Measurements from ENCODE around the gene PTPRD. TPM values are rescaled to one million over a fixed set of nuclear protein-coding genes. Genes with fewer than 3 reads are reported as not detected.

Gene PTPRD
- total RNA-seq, 1 experiment from 2014 or later = not detected

DNA sequence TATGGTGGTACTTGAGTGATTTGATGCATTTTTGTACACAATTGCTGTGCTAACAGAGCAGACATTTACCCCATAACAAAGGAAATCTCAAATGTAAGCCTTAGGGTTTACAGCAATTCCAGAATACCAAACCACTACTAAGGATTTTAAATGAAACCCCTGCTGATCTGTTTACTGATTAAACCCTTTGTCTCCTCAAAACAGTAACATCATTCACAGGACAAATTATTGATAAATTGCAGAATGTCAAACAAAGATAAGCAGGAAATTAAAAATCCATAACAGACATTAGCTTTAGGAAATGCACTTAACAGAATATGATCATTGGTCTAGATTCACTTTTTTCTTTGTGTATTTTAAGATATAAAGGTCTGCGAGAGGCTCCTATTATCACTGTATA is 1796.9 kb downstream of the PTPRD start:
- no peak for TF ChIP-seq CTCF (IDR thresholded peaks at IDR 0.05; ENCODE audit: unreplicated experiment)
- ChIA-PET CTCF (interaction anchor here (0.5 to 0.6 kb wide), 2 partner anchors 24 to 1881 kb away, joined by 3 read pairs; no protein-coding TSS in a partner anchor), POLR2A (no interaction called here)
- DNase-seq (ENCODE audit: unreplicated experiment) = no peak
- no TSS peak for BruUV-seq (replicated peaks)
- Mint-ChIP-seq H3K36me3 (ENCODE audit: insufficient read depth, unreplicated experiment) (no peaks in the 10 kb centered on the region), H3K4me1 (ENCODE audit: insufficient read depth, unreplicated experiment) (no peaks in the 10 kb centered on the region), H3K9me3 (ENCODE audit: unreplicated experiment) (no peaks in the 10 kb centered on the region), H3K27me3 (ENCODE audit: insufficient read depth, unreplicated experiment) (no peaks in the 10 kb centered on the region), H3K4me3 (ENCODE audit: unreplicated experiment) (no peak overlapping the region), H3K27ac (ENCODE audit: low read depth, unreplicated experiment) (no peak overlapping the region)
- intact Hi-C loops (cut with micrococcal nuclease) = no loop called here

- Mint-ChIP-seq H3K4me1 (ENCODE audit: insufficient read depth, unreplicated experiment) (no peaks in the 10 kb centered on the region), H3K36me3 (ENCODE audit: insufficient read depth, unreplicated experiment) (no peaks in the 10 kb centered on the region)
- CTCF ChIA-PET = no interaction called here
These were observed 1797.6 kb downstream of the PTPRD start for GRCh38 chr9:8815219-8815618.

DNA sequence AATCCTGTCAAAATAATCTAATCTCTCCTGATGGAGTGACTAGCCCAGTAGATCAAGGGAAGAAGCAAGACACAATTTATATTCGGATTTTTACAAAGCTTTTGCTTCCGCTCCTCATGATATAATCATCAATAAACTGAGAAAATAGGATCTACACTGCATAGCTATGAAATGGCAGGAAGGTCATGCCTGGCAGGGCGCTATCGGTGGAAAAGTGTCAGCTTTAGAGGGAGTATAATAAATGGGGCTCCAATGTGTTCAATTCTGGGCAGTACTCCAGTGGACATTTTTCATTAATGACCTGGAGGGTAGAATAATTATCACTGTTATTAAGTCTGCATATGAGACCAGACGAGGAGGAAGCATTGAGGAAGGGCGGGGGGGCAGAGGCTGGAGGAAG is 1799.9 kb downstream of the PTPRD start:
- Mint-ChIP-seq H3K4me1 (ENCODE audit: insufficient read depth, unreplicated experiment) (no peaks in the 10 kb centered on the region), H3K9me3 (ENCODE audit: unreplicated experiment) (no peaks in the 10 kb centered on the region), H3K27ac (ENCODE audit: low read depth, unreplicated experiment) (no peak overlapping the region), H3K27me3 (ENCODE audit: insufficient read depth, unreplicated experiment) (no peaks in the 10 kb centered on the region), H3K4me3 (ENCODE audit: unreplicated experiment) (no peak overlapping the region), H3K36me3 (ENCODE audit: insufficient read depth, unreplicated experiment) (no peaks in the 10 kb centered on the region)
- ChIA-PET CTCF (interaction anchor here (0.7 kb wide), 1 partner anchor 702 kb away, joined by 4 read pairs; no protein-coding TSS in a partner anchor), POLR2A (no interaction called here)
- no peak for TF ChIP-seq CTCF (IDR thresholded peaks at IDR 0.05; ENCODE audit: unreplicated experiment)
- DNase-seq (ENCODE audit: unreplicated experiment) = no peak
- intact Hi-C loops (cut with micrococcal nuclease) = no loop called here
- BruUV-seq (replicated peaks) = no TSS peak

More at GRCh38 chr9:8815219-8815618, 1797.6 kb downstream of the PTPRD start:
- Mint-ChIP-seq H3K27ac (ENCODE audit: low read depth, unreplicated experiment) (no peak overlapping the region), H3K9me3 (ENCODE audit: unreplicated experiment) (no peaks in the 10 kb centered on the region), H3K4me3 (ENCODE audit: unreplicated experiment) (no peak overlapping the region), H3K27me3 (ENCODE audit: insufficient read depth, unreplicated experiment) (no peaks in the 10 kb centered on the region)
- no peak for DNase-seq (ENCODE audit: unreplicated experiment)
- TF ChIP-seq CTCF (IDR thresholded peaks at IDR 0.05; ENCODE audit: unreplicated experiment) = no peak
- POLR2A ChIA-PET = no interaction called here
- intact Hi-C loops (cut with micrococcal nuclease) = no loop called here
- no TSS peak for BruUV-seq (replicated peaks)

- no TSS peak for BruUV-seq (replicated peaks)
- Mint-ChIP-seq H3K4me1 (ENCODE audit: insufficient read depth, unreplicated experiment) (no peaks in the 10 kb centered on the region), H3K36me3 (ENCODE audit: insufficient read depth, unreplicated experiment) (no peaks in the 10 kb centered on the region), H3K9me3 (ENCODE audit: unreplicated experiment) (no peaks in the 10 kb centered on the region), H3K4me3 (ENCODE audit: unreplicated experiment) (no peak overlapping the region), H3K27me3 (ENCODE audit: insufficient read depth, unreplicated experiment) (no peaks in the 10 kb centered on the region), H3K27ac (ENCODE audit: low read depth, unreplicated experiment) (no peak overlapping the region)
- CTCF ChIA-PET = interaction anchor here (1.3 kb wide), 1 partner anchor 9 kb away, joined by 3 read pairs; no protein-coding TSS in a partner anchor
- intact Hi-C loops (cut with micrococcal nuclease) = no loop called here
- no peak for TF ChIP-seq CTCF (IDR thresholded peaks at IDR 0.05; ENCODE audit: unreplicated experiment)
- no peak for DNase-seq (ENCODE audit: unreplicated experiment)
- POLR2A ChIA-PET = interaction anchor here (1.0 to 1.4 kb wide), 2 partner anchors 9 to 16 kb away, joined by 4 read pairs; no protein-coding TSS in a partner anchor
These were observed 1803.1 kb downstream of the PTPRD start for GRCh38 chr9:8809741-8810140.
